Measurements from ENCODE around the gene SLU7.

SLU7 gene

GRCh38 chr5:160460377-160461049, 41.6 kb upstream of the SLU7 start:
- Histone ChIP-seq H3K9ac (ENCODE audit: low read depth, low read length) (no peak overlapping the region), H3K27me3 (ENCODE audit: insufficient read depth, low read length) (no peaks in the 10 kb centered on the region), H3K36me3 (ENCODE audit: insufficient read depth, low read length) (no peaks in the 10 kb centered on the region), H3K4me3 (ENCODE audit: low read length) (no peak overlapping the region), H3K4me1 (ENCODE audit: insufficient read depth, low read length) (no peaks in the 10 kb centered on the region), H3K27ac (ENCODE audit: low read depth, low read length) (no peak overlapping the region), H3K9me3 (ENCODE audit: insufficient read depth, low read depth, low read length) (no peaks in the 10 kb centered on the region)
- 93% methylated on average over 4 of the region's 4 CpGs for WGBS

GRCh38 chr5:160458806-160459800, 40.2 kb upstream of the SLU7 start:
- whole genome bisulfite sequencing, result 95% methylated on average over 8 of the region's 8 CpGs
- H3K36me3 ChIP-seq (ENCODE audit: insufficient read depth, low read length), result no peaks in the 10 kb centered on the region
- no peaks in the 10 kb centered on the region for H3K9me3 ChIP-seq (ENCODE audit: insufficient read depth, low read depth, low read length)
- no peak overlapping the region for H3K9ac ChIP-seq (ENCODE audit: low read depth, low read length)
- no peak overlapping the region for H3K4me3 ChIP-seq (ENCODE audit: low read length)
- H3K27ac ChIP-seq (ENCODE audit: low read depth, low read length), result no peak overlapping the region
- no peaks in the 10 kb centered on the region for H3K27me3 ChIP-seq (ENCODE audit: insufficient read depth, low read length)
- no peaks in the 10 kb centered on the region for H3K4me1 ChIP-seq (ENCODE audit: insufficient read depth, low read length)

- H3K9ac ChIP-seq (ENCODE audit: low read depth, low read length), result no peak overlapping the region
- H3K4me1 ChIP-seq (ENCODE audit: insufficient read depth, low read length), result no peaks in the 10 kb centered on the region
- no peaks in the 10 kb centered on the region for H3K9me3 ChIP-seq (ENCODE audit: insufficient read depth, low read depth, low read length)
- no peaks in the 10 kb centered on the region for H3K27me3 ChIP-seq (ENCODE audit: insufficient read depth, low read length)
- H3K36me3 ChIP-seq (ENCODE audit: insufficient read depth, low read length), result no peaks in the 10 kb centered on the region
- WGBS, result 86% methylated on average over 3 of the region's 5 CpGs
- no peak overlapping the region for H3K4me3 ChIP-seq (ENCODE audit: low read length)
- no peak overlapping the region for H3K27ac ChIP-seq (ENCODE audit: low read depth, low read length)
These were observed 38.4 kb upstream of the SLU7 start for GRCh38 chr5:160457252-160457651.

- Histone ChIP-seq H3K9me3 (ENCODE audit: insufficient read depth, low read depth, low read length) (no peaks in the 10 kb centered on the region), H3K9ac (ENCODE audit: low read depth, low read length) (no peak overlapping the region), H3K4me1 (ENCODE audit: insufficient read depth, low read length) (no peaks in the 10 kb centered on the region), H3K27ac (ENCODE audit: low read depth, low read length) (no peak overlapping the region), H3K4me3 (ENCODE audit: low read length) (no peak overlapping the region), H3K36me3 (ENCODE audit: insufficient read depth, low read length) (no peaks in the 10 kb centered on the region), H3K27me3 (ENCODE audit: insufficient read depth, low read length) (no peaks in the 10 kb centered on the region)
- WGBS, result 96% methylated on average over 9 of the region's 9 CpGs
These were observed 37.7 kb upstream of the SLU7 start for GRCh38 chr5:160456480-160457177.

GRCh38 chr5:160455600-160455999, 36.7 kb upstream of the SLU7 start:
- Histone ChIP-seq H3K27ac (ENCODE audit: low read depth, low read length) (no peak overlapping the region), H3K9ac (ENCODE audit: low read depth, low read length) (no peak overlapping the region), H3K36me3 (ENCODE audit: insufficient read depth, low read length) (no peaks in the 10 kb centered on the region), H3K4me3 (ENCODE audit: low read length) (no peak overlapping the region), H3K9me3 (ENCODE audit: insufficient read depth, low read depth, low read length) (no peaks in the 10 kb centered on the region), H3K4me1 (ENCODE audit: insufficient read depth, low read length) (no peaks in the 10 kb centered on the region), H3K27me3 (ENCODE audit: insufficient read depth, low read length) (no peaks in the 10 kb centered on the region)
- 92% methylated on average over 4 of the region's 4 CpGs for WGBS

GRCh38 chr5:160453751-160454150, 34.9 kb upstream of the SLU7 start:
- no peak overlapping the region for H3K4me3 ChIP-seq (ENCODE audit: low read length)
- no peak overlapping the region for H3K9ac ChIP-seq (ENCODE audit: low read depth, low read length)
- H3K36me3 ChIP-seq (ENCODE audit: insufficient read depth, low read length), result no peaks in the 10 kb centered on the region
- 86% methylated on average over 1 of the region's 1 CpG for WGBS
- no peak overlapping the region for H3K27ac ChIP-seq (ENCODE audit: low read depth, low read length)
- no peaks in the 10 kb centered on the region for H3K4me1 ChIP-seq (ENCODE audit: insufficient read depth, low read length)
- no peaks in the 10 kb centered on the region for H3K27me3 ChIP-seq (ENCODE audit: insufficient read depth, low read length)
- no peaks in the 10 kb centered on the region for H3K9me3 ChIP-seq (ENCODE audit: insufficient read depth, low read depth, low read length)

GRCh38 chr5:160452795-160453194, 33.9 kb upstream of the SLU7 start:
- no peaks in the 10 kb centered on the region for H3K9me3 ChIP-seq (ENCODE audit: insufficient read depth, low read depth, low read length)
- WGBS, result 93% methylated on average over 5 of the region's 6 CpGs
- no peaks in the 10 kb centered on the region for H3K27me3 ChIP-seq (ENCODE audit: insufficient read depth, low read length)
- no peak overlapping the region for H3K27ac ChIP-seq (ENCODE audit: low read depth, low read length)
- H3K36me3 ChIP-seq (ENCODE audit: insufficient read depth, low read length), result no peaks in the 10 kb centered on the region
- no peaks in the 10 kb centered on the region for H3K4me1 ChIP-seq (ENCODE audit: insufficient read depth, low read length)
- no peak overlapping the region for H3K4me3 ChIP-seq (ENCODE audit: low read length)
- H3K9ac ChIP-seq (ENCODE audit: low read depth, low read length), result no peak overlapping the region

- H3K9me3 ChIP-seq (ENCODE audit: insufficient read depth, low read depth, low read length), result no peaks in the 10 kb centered on the region
- no peak overlapping the region for H3K27ac ChIP-seq (ENCODE audit: low read depth, low read length)
- no peaks in the 10 kb centered on the region for H3K27me3 ChIP-seq (ENCODE audit: insufficient read depth, low read length)
- H3K9ac ChIP-seq (ENCODE audit: low read depth, low read length), result no peak overlapping the region
- no peak overlapping the region for H3K4me3 ChIP-seq (ENCODE audit: low read length)
- H3K36me3 ChIP-seq (ENCODE audit: insufficient read depth, low read length), result no peaks in the 10 kb centered on the region
- H3K4me1 ChIP-seq (ENCODE audit: insufficient read depth, low read length), result no peaks in the 10 kb centered on the region
These were observed 33.2 kb upstream of the SLU7 start for GRCh38 chr5:160452036-160452435.

- Histone ChIP-seq H3K27ac (ENCODE audit: low read depth, low read length) (no peak overlapping the region), H3K9ac (ENCODE audit: low read depth, low read length) (no peak overlapping the region), H3K27me3 (ENCODE audit: insufficient read depth, low read length) (no peaks in the 10 kb centered on the region), H3K9me3 (ENCODE audit: insufficient read depth, low read depth, low read length) (no peaks in the 10 kb centered on the region), H3K4me1 (ENCODE audit: insufficient read depth, low read length) (no peaks in the 10 kb centered on the region), H3K4me3 (ENCODE audit: low read length) (no peak overlapping the region), H3K36me3 (ENCODE audit: insufficient read depth, low read length) (no peaks in the 10 kb centered on the region)
- 95% methylated on average over 2 of the region's 2 CpGs for WGBS
These were observed 32.4 kb upstream of the SLU7 start for GRCh38 chr5:160451281-160451680.

GRCh38 chr5:160450164-160450932, 31.5 kb upstream of the SLU7 start:
- Histone ChIP-seq H3K27ac (ENCODE audit: low read depth, low read length) (no peak overlapping the region), H3K4me3 (ENCODE audit: low read length) (no peak overlapping the region), H3K27me3 (ENCODE audit: insufficient read depth, low read length) (no peaks in the 10 kb centered on the region), H3K9ac (ENCODE audit: low read depth, low read length) (no peak overlapping the region), H3K36me3 (ENCODE audit: insufficient read depth, low read length) (no peaks in the 10 kb centered on the region), H3K9me3 (ENCODE audit: insufficient read depth, low read depth, low read length) (no peaks in the 10 kb centered on the region), H3K4me1 (ENCODE audit: insufficient read depth, low read length) (no peaks in the 10 kb centered on the region)
- 91% methylated on average over 8 of the region's 9 CpGs for WGBS
